ENCODE data around the gene CPSF4.

Gene CPSF4

GRCh38 chr7:99498546-99498944, 59.8 kb downstream of the CPSF4 start:
- peak overlapping the region; percentile 93 for H3K4me3 ChIP-seq (ENCODE audit: low read depth, low read length)
- POLR2A ChIA-PET = no interaction called here
- CTCF ChIA-PET = no interaction called here
- peak; percentile 61 for TF ChIP-seq ZBTB17 (tag by site-specific recombination; IDR thresholded peaks at IDR 0.05)
- TF ChIP-seq ZNF174 (tag by site-specific recombination; IDR thresholded peaks at IDR 0.05) = no peak
- peak; percentile 36; the same call in 1 of the 2 replicates for TF ChIP-seq ZNF600 (tag by site-specific recombination; IDR thresholded peaks at IDR 0.05)
- no peak for TF ChIP-seq ZNF274 (IDR thresholded peaks at IDR 0.05; ENCODE audit: low read length)
- TF ChIP-seq ZNF274 (tag by site-specific recombination; IDR thresholded peaks at IDR 0.05; ENCODE audit: borderline replicate concordance) = no peak
- TF ChIP-seq ZNF530 (tag by site-specific recombination; IDR thresholded peaks at IDR 0.05; ENCODE audit: low read depth) = no peak
- no peak for TF ChIP-seq ZNF311 (tag by site-specific recombination; IDR thresholded peaks at IDR 0.05; ENCODE audit: borderline replicate concordance)
- no peaks in the 10 kb centered on the region for H3K9me3 ChIP-seq (ENCODE audit: control insufficient read depth, insufficient read depth, low read depth, low read length)
- H3K27ac ChIP-seq (ENCODE audit: extremely low read depth, low read depth, low read length) = no peak overlapping the region; the same call in 1 of the 2 replicates
- H3K36me3 ChIP-seq (ENCODE audit: control insufficient read depth in 2 of 2, insufficient read depth in 1 of 2, low read length in 2 of 2) = peaks cover 9 to 30% of the 10 kb centered on the region in 2 experiments; a peak in 2 of 3 replicates
- no peaks in the 10 kb centered on the region for H3K4me1 ChIP-seq (ENCODE audit: control insufficient read depth, insufficient read depth, low read length)

DNA sequence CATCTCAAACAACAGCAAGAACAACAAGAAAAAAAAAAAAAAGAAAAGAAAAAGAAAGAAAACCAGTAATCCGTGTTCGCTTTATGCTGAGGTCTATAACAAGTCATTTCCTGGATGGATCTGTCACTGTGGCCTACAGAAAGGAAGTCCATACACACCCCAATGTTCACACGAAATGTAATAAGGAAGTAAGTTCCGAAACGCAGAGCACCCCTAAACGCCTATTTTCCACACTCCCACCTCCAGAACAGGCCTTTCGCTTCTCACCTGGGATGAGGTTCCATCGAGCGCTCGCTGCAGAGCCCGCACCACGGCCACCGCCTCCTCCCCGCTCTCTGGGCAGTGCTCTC, 60.6 kb downstream of the CPSF4 start:
- CTCF ChIA-PET = interaction anchor here (0.6 kb wide), 1 partner anchor 36 kb away, joined by 3 read pairs; no protein-coding TSS in a partner anchor
- Histone ChIP-seq H3K4me3 (ENCODE audit: low read depth, low read length) (peak overlapping the region; percentile 93), H3K9me3 (ENCODE audit: control insufficient read depth, insufficient read depth, low read depth, low read length) (no peaks in the 10 kb centered on the region), H3K36me3 (ENCODE audit: control insufficient read depth in 2 of 2, insufficient read depth in 1 of 2, low read length in 2 of 2) (peaks cover 9 to 22% of the 10 kb centered on the region in 2 experiments; a peak in 2 of 3 replicates), H3K4me1 (ENCODE audit: control insufficient read depth, insufficient read depth, low read length) (no peaks in the 10 kb centered on the region), H3K27ac (ENCODE audit: extremely low read depth, low read depth, low read length) (peak overlapping the region; percentile 60)
- POLR2A ChIA-PET = interaction anchor here (0.7 to 1.7 kb wide), 8 partner anchors 8 to 117 kb away, joined by 4 to 8 read pairs (median 6); partner anchors contain the start of genes FAM200A, PTCD1, ZNF655 and ZSCAN25
- TF ChIP-seq ZNF302 (tag by site-specific recombination; IDR thresholded peaks at IDR 0.05; ENCODE audit: low read depth) (no peak), SP3 (tag by site-specific recombination; IDR thresholded peaks at IDR 0.05) (no peak), ZFP37 (tag by site-specific recombination; IDR thresholded peaks at IDR 0.05) (no peak), SCRT2 (tag by site-specific recombination; IDR thresholded peaks at IDR 0.05) (no peak), ZNF660 (tag by site-specific recombination; IDR thresholded peaks at IDR 0.05) (no peak), PRDM6 (tag by site-specific recombination; IDR thresholded peaks at IDR 0.05) (no peak)

DNA sequence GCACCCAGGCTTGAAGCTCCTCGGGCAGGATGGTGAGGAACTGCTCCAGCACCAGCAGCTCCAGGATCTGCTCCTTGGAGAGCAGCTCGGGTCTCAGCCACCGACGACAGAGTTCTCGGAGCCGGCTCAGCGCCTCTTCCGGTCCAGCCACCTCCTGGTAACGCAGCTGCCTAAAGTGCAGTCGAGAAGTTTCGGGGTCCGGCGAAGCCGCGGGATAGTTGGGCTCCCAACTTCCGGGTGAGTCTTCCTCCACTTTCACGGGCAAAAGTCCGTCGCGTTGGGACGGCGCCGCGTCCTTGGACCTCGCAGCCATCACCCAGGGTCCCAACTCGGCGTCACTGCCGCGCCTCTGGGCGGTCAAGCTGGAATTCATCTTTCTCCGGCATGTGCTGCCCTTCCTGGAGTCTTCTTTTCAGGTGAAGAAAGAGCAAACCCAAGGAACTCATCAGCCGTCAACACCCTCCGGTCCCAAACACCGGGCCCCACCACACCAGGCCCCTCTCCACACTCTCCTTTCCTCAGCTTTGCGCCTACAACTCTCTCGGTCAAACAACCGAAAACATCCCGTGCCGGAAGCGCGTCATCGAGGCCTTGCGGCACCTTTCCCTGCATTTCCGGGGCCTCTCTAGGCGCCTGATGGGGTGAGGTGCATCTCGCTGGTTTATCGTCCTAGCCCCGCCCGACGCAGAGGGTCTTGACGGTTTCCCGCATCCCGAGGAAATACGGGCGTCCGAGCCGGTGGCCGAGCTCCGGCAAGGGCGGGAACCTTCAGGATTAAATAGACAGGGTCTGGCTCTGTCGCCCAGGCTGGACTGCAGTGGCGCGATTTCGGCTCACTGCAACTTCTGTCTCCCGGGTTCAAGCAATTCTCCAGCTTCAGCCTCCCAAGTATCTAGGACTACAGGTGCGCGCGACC, 61.2 kb downstream of the CPSF4 start, which contains the start of gene ZNF394:
Gene ZNF394 (minus strand): TSS at position 561 of the 916 bp plus-strand sequence. CDS start 188 bp downstream, at position 373.
- Histone ChIP-seq H3K36me3 (ENCODE audit: control insufficient read depth in 2 of 2, insufficient read depth in 1 of 2, low read length in 2 of 2) (peaks cover 9 to 18% of the 10 kb centered on the region in 2 experiments; a peak in 2 of 3 replicates), H3K4me3 (ENCODE audit: low read depth, low read length) (peak within 1 kb of the TSS; percentile 93), H3K27ac (ENCODE audit: extremely low read depth, low read depth, low read length) (peak within 1 kb of the TSS; percentile 60), H3K9me3 (ENCODE audit: control insufficient read depth, insufficient read depth, low read depth, low read length) (no peaks in the 10 kb centered on the region), H3K4me1 (ENCODE audit: control insufficient read depth, insufficient read depth, low read length) (no peaks in the 10 kb centered on the region)
- ChIA-PET CTCF (interaction anchor here (0.6 to 1.7 kb wide), 2 partner anchors 25 to 36 kb away, joined by 3 to 4 read pairs; no protein-coding TSS in a partner anchor), POLR2A (interaction anchor here (0.7 to 1.7 kb wide), 13 partner anchors 8 to 420 kb away, joined by 3 to 8 read pairs (median 4); partner anchors contain the start of genes FAM200A, PTCD1, TRIM4 and ZNF655)
- no peak for TF ChIP-seq ZFHX2 (tag by site-specific recombination; conservative IDR thresholded peaks at IDR 0.05)
- TF ChIP-seq ZNF473 (tag by site-specific recombination; IDR thresholded peaks at IDR 0.05) = no peak
- no peak for TF ChIP-seq ZNF433 (tag by site-specific recombination; IDR thresholded peaks at IDR 0.05; ENCODE audit: low read depth)
- TF ChIP-seq ZNF292 (tag by site-specific recombination; IDR thresholded peaks at IDR 0.05; ENCODE audit: borderline replicate concordance, low read depth) = no peak
- TF ChIP-seq, protein P1, sequence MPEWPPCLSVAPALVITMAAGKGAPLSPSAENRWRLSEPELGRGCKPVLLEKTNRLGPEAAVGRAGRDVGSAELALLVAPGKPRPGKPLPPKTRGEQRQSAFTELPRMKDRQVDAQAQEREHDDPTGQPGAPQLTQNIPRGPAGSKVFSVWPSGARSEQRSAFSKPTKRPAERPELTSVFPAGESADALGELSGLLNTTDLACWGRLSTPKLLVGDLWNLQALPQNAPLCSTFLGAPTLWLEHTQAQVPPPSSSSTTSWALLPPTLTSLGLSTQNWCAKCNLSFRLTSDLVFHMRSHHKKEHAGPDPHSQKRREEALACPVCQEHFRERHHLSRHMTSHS (tag by site-specific recombination; IDR thresholded peaks at IDR 0.05) = no peak
- TF ChIP-seq, protein P2, sequence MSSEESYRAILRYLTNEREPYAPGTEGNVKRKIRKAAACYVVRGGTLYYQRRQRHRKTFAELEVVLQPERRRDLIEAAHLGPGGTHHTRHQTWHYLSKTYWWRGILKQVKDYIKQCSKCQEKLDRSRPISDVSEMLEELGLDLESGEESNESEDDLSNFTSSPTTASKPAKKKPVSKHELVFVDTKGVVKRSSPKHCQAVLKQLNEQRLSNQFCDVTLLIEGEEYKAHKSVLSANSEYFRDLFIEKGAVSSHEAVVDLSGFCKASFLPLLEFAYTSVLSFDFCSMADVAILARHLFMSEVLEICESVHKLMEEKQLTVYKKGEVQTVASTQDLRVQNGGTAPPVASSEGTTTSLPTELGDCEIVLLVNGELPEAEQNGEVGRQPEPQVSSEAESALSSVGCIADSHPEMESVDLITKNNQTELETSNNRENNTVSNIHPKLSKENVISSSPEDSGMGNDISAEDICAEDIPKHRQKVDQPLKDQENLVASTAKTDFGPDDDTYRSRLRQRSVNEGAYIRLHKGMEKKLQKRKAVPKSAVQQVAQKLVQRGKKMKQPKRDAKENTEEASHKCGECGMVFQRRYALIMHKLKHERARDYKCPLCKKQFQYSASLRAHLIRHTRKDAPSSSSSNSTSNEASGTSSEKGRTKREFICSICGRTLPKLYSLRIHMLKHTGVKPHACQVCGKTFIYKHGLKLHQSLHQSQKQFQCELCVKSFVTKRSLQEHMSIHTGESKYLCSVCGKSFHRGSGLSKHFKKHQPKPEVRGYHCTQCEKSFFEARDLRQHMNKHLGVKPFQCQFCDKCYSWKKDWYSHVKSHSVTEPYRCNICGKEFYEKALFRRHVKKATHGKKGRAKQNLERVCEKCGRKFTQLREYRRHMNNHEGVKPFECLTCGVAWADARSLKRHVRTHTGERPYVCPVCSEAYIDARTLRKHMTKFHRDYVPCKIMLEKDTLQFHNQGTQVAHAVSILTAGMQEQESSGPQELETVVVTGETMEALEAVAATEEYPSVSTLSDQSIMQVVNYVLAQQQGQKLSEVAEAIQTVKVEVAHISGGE (tag by site-specific recombination; conservative IDR thresholded peaks at IDR 0.05; ENCODE audit: low read depth) = peak; percentile 96
- TF ChIP-seq, protein P3, sequence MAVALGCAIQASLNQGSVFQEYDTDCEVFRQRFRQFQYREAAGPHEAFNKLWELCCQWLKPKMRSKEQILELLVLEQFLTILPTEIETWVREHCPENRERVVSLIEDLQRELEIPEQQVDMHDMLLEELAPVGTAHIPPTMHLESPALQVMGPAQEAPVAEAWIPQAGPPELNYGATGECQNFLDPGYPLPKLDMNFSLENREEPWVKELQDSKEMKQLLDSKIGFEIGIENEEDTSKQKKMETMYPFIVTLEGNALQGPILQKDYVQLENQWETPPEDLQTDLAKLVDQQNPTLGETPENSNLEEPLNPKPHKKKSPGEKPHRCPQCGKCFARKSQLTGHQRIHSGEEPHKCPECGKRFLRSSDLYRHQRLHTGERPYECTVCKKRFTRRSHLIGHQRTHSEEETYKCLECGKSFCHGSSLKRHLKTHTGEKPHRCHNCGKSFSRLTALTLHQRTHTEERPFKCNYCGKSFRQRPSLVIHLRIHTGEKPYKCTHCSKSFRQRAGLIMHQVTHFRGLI (tag by site-specific recombination; IDR thresholded peaks at IDR 0.05) = peak; percentile 31; the same call in 1 of the 2 replicates
- TF ChIP-seq ZNF19 (tag by site-specific recombination; IDR thresholded peaks at IDR 0.05; ENCODE audit: low read depth) = no peak
- TF ChIP-seq KLF10 (tag by site-specific recombination; IDR thresholded peaks at IDR 0.05) = peak; percentile 28; the same call in 1 of the 2 replicates
- TF ChIP-seq ZNF426 (tag by site-specific recombination; IDR thresholded peaks at IDR 0.05) = no peak
